MM.1S (cell line): Measurements from ENCODE around the gene WFDC8.

Experiments
- DNase-seq: peaks from one replicate; pipeline ENCODE4 v3.0.0-alpha.2; 2015
- H2AFZ ChIP-seq: fragments of 300-600 bp; sonication (generic); 2 replicates; pipeline ENCODE4 v1.6.0; 2016; ENCODE audit warnings: antibody characterized with exemption, low read length
- H3F3A ChIP-seq: fragments of 300-600 bp; sonication (generic); 2 replicates; pipeline ENCODE4 v1.6.1; 2016; ENCODE audit warnings: mild to moderate bottlenecking, antibody characterized with exemption, low read length, moderate library complexity, mixed read lengths; ENCODE audit not compliant: insufficient read depth
- H3K27ac ChIP-seq: fragments of 300-600 bp; sonication (generic); 2 replicates; pipeline ENCODE4 v1.5.1; 2016; ENCODE audit warnings: mild to moderate bottlenecking, low read length
- H3K27me3 ChIP-seq: fragments of 300-600 bp; sonication (generic); replicated peaks from 2 replicates; pipeline ENCODE4 v1.6.0; 2016; ENCODE audit warnings: low read length; ENCODE audit not compliant: insufficient read depth
- H3K36me3 ChIP-seq: fragments of 300-600 bp; sonication (generic); replicated peaks from 2 replicates; pipeline ENCODE4 v1.6.1; 2016; ENCODE audit warnings: mild to moderate bottlenecking, low read length, mixed read lengths; ENCODE audit not compliant: insufficient read depth
- H3K4me1 ChIP-seq: fragments of 300-600 bp; sonication (generic); 2 replicates; pipeline ENCODE4 v1.6.1; 2016; ENCODE audit warnings: low read length, mixed read lengths
- H3K4me2 ChIP-seq: fragments of 300-600 bp; sonication (generic); 2 replicates; pipeline ENCODE4 v1.6.0; 2016; ENCODE audit warnings: low read depth, low read length
- H3K4me3 ChIP-seq: fragments of 300-600 bp; sonication (generic); 2 replicates; pipeline ENCODE4 v1.5.1; 2016; ENCODE audit warnings: low read length, mixed read lengths
- H3K79me2 ChIP-seq: fragments of 300-600 bp; sonication (generic); 2 replicates; pipeline ENCODE4 v1.6.1; 2016; ENCODE audit warnings: mixed run types, low read length, mixed read lengths
- H3K9ac ChIP-seq: fragments of 300-600 bp; sonication (generic); 2 replicates; pipeline ENCODE4 v1.6.1; 2016; ENCODE audit warnings: low read length, mixed read lengths
- H3K9me2 ChIP-seq: fragments of 300-600 bp; sonication (generic); replicated peaks from 2 replicates; pipeline ENCODE4 v1.6.1; 2016; ENCODE audit warnings: mild to moderate bottlenecking, low read length, mixed read lengths; ENCODE audit not compliant: insufficient read depth
- H3K9me3 ChIP-seq: fragments of 300-600 bp; sonication (generic); replicated peaks from 2 replicates; pipeline ENCODE4 v1.6.1; 2016; ENCODE audit warnings: mild to moderate bottlenecking, low read length, mixed read lengths; ENCODE audit not compliant: insufficient read depth
- H4K20me1 ChIP-seq: fragments of 300-600 bp; sonication (generic); 2 replicates; pipeline ENCODE4 v1.6.1; 2016; ENCODE audit warnings: mild to moderate bottlenecking, low read length, moderate library complexity, mixed read lengths; ENCODE audit not compliant: insufficient read depth
- CTCF ChIP-seq: fragments of 300-600 bp; sonication (generic); IDR thresholded peaks from 2 replicates; pipeline ENCODE4 v1.5.1; 2016; ENCODE audit warnings: antibody characterized with exemption, low read length, mixed read lengths
- EZH2 ChIP-seq: fragments of 300-600 bp; sonication (generic); optimal IDR thresholded peaks from 2 replicates; pipeline ENCODE3; 2017; ENCODE audit warnings: low read depth, mild to moderate bottlenecking, antibody characterized with exemption, low read length, mixed read lengths
- EZH2phosphoT487 ChIP-seq: fragments of 300-600 bp; sonication (generic); IDR thresholded peaks from 2 replicates; pipeline ENCODE4 v1.6.1; 2018; ENCODE audit warnings: antibody characterized with exemption, low read length

WFDC8 gene

GRCh38 chr20:45506398-45506797 lies 72.7 kb downstream of the WFDC8 start:
- no peak for TF ChIP-seq CTCF
- TF ChIP-seq EZH2phosphoT487: no peak
- no peak for TF ChIP-seq EZH2
- Histone ChIP-seq H2AFZ (no peak overlapping the region), H3K27me3 (no peaks in the 10 kb centered on the region), H3K9ac (no peak overlapping the region), H3K4me3 (no peak overlapping the region), H3K27ac (no peak overlapping the region), H3K4me1 (peaks cover 20% of the 10 kb centered on the region), H3K9me2 (no peaks in the 10 kb centered on the region), H3K79me2 (no peaks in the 10 kb centered on the region), H4K20me1 (no peaks in the 10 kb centered on the region), H3K36me3 (no peaks in the 10 kb centered on the region), H3K9me3 (no peaks in the 10 kb centered on the region), H3K4me2 (no peak overlapping the region), H3F3A (peaks cover 9% of the 10 kb centered on the region; the same call in 1 of the 2 replicates)
- no peak for DNase-seq

GRCh38 chr20:45503403-45503802 lies 75.7 kb downstream of the WFDC8 start:
- Histone ChIP-seq H3K4me1 (peaks cover 20% of the 10 kb centered on the region), H3K4me2 (no peak overlapping the region), H3K79me2 (no peaks in the 10 kb centered on the region), H3K27ac (no peak overlapping the region), H3K9ac (no peak overlapping the region), H4K20me1 (no peaks in the 10 kb centered on the region), H3K4me3 (no peak overlapping the region), H3K9me3 (no peaks in the 10 kb centered on the region), H3K9me2 (no peaks in the 10 kb centered on the region), H3K36me3 (no peaks in the 10 kb centered on the region), H3K27me3 (no peaks in the 10 kb centered on the region), H3F3A (peaks cover 9% of the 10 kb centered on the region; the same call in 1 of the 2 replicates), H2AFZ (no peak overlapping the region)
- TF ChIP-seq EZH2 (no peak), CTCF (no peak), EZH2phosphoT487 (no peak)
- DNase-seq: no peak

- Histone ChIP-seq H3K27me3 (no peaks in the 10 kb centered on the region), H3K27ac (no peak overlapping the region), H3F3A (peaks cover 9% of the 10 kb centered on the region; the same call in 1 of the 2 replicates), H3K9ac (no peak overlapping the region), H4K20me1 (no peaks in the 10 kb centered on the region), H2AFZ (no peak overlapping the region), H3K4me1 (peaks cover 12% of the 10 kb centered on the region), H3K4me2 (no peak overlapping the region), H3K36me3 (no peaks in the 10 kb centered on the region), H3K9me3 (no peaks in the 10 kb centered on the region), H3K4me3 (no peak overlapping the region), H3K9me2 (no peaks in the 10 kb centered on the region), H3K79me2 (no peaks in the 10 kb centered on the region)
- TF ChIP-seq EZH2phosphoT487 (no peak), EZH2 (no peak), CTCF (no peak)
- no peak for DNase-seq
Measured at GRCh38 chr20:45502561-45502960, 76.5 kb downstream of the WFDC8 start.
